Neural cell (in vitro differentiated cells): ENCODE measurements around the gene SMIM13. TPM values are rescaled to one million over a fixed set of nuclear protein-coding genes. Genes with fewer than 3 reads are reported as not detected.

Experiments
- polyA plus RNA-seq: library from polyadenylated mRNA; depleted of rRNA; stranded (reverse); fragments of >200 nt; gene quantifications from 2 replicates; pipeline ENCODE4 v1.2.3, GENCODE V29; 2014
- small RNA-seq, 3 experiments: library from RNA; depleted of rRNA; stranded (forward); fragments of <200 nt; gene quantifications; one replicate each; pipeline ENCODE3, GENCODE V24; 2012

The SMIM13 gene
- polyA plus RNA-seq, 1 donor from 2014 or later = 51.0 TPM

Small RNA genes within 50 kb of the gene (small RNA-seq; reads per million reads assigned to genes)
- 0 reads per million in 3 experiments for gene AL136139.1

Other genes with a start within 250 kb of the SMIM13 start
- gene GCM2, start 211.8 kb upstream of the SMIM13 start, polyA plus RNA-seq = not detected in 2 replicates
- gene SYCP2L, start 206.8 kb upstream of the SMIM13 start, polyA plus RNA-seq = 9.2 and 9.4 TPM in 2 replicates
- 4.3 and 5.4 TPM in 2 replicates for gene ELOVL2, start 49.5 kb upstream of the SMIM13 start, polyA plus RNA-seq
- gene ERVFRD-1, start 17.9 kb downstream of the SMIM13 start, polyA plus RNA-seq = not detected in 2 replicates
- 0.11 TPM in 1 of 2 replicates, not detected in the other for gene NEDD9, start 138.8 kb downstream of the SMIM13 start, polyA plus RNA-seq